H1 (cell line): ENCODE measurements around the gene TRAPPC6A. TPM values are rescaled to one million over a fixed set of nuclear protein-coding genes. Genes with fewer than 3 reads are reported as not detected.
"Not testable (repeated sequence)": the region's sequence is repeated elsewhere in the genome, so short reads cannot be mapped to it uniquely, and the experiment has no call there.

Source experiments
- CTCF ChIA-PET: fragments of 300-600 bp; sonication (Branson Sonifier 250); formaldehyde crosslinking; loops from one replicate; lab custom pipeline; 2021; ENCODE audit not compliant: partially characterized antibody; lab: Charles Lee
- POLR2A ChIA-PET: fragments of 300-600 bp; sonication (Branson Sonifier 250); formaldehyde crosslinking; loops from one replicate; lab custom pipeline; 2021; ENCODE audit warnings: inconsistent platforms; ENCODE audit not compliant: partially characterized antibody; lab: Charles Lee
- DNase-seq, 2 experiments: peaks; one replicate each; pipeline versions ENCODE4 v3.0.0 to v3.0.0-alpha.2; 2010 to 2022; ENCODE audit warnings: low spot score in 2 of 2, low read depth in 1 of 2, mixed read lengths in 1 of 2
- FAIRE-seq: peaks from 2 replicates; lab custom pipeline; 2011; peaks lifted over from hg19 to GRCh38; lab: Jason Lieb, UNC
- H2AFZ ChIP-seq: 2 replicates; pipeline ENCODE4 v1.8.1; 2012; ENCODE audit warnings: low read length, inconsistent platforms
- H2AK5ac ChIP-seq: 2 replicates; pipeline ENCODE4 v1.6.1; 2013; ENCODE audit warnings: low read depth, low read length
- H2BK120ac ChIP-seq: replicated peaks from 2 replicates; pipeline ENCODE3; 2013; ENCODE audit warnings: low read depth, low read length, inconsistent platforms
- H2BK12ac ChIP-seq: 2 replicates; pipeline ENCODE4 v1.6.1; 2013; ENCODE audit warnings: low read depth, low read length
- H2BK15ac ChIP-seq: 2 replicates; pipeline ENCODE4 v1.6.1; 2013; ENCODE audit warnings: low read length
- H2BK20ac ChIP-seq: 2 replicates; pipeline ENCODE4 v1.6.1; 2013; ENCODE audit warnings: low read length
- H2BK5ac ChIP-seq: 2 replicates; pipeline ENCODE4 v1.6.1; 2013; ENCODE audit warnings: low read depth, low read length
- H3K14ac ChIP-seq: 2 replicates; pipeline ENCODE4 v1.6.1; 2013; ENCODE audit warnings: inconsistent platforms; ENCODE audit not compliant: insufficient read length
- H3K18ac ChIP-seq: 2 replicates; pipeline ENCODE4 v1.6.1; 2013; ENCODE audit warnings: low read length; ENCODE audit errors: extremely low read depth
- H3K23ac ChIP-seq: 2 replicates; pipeline ENCODE4 v1.6.1; 2013; ENCODE audit warnings: inconsistent platforms; ENCODE audit not compliant: insufficient read length
- H3K23me2 ChIP-seq: 2 replicates; pipeline ENCODE4 v1.6.1; 2013; ENCODE audit warnings: low read depth, low read length
- H3K27ac ChIP-seq: 2 replicates; pipeline ENCODE4 v1.6.1; 2011; ENCODE audit warnings: low read depth, low read length, inconsistent platforms
- H3K27me3 ChIP-seq, 4 experiments: replicated peaks in 1 of 4; 1 replicate in 1 of 4; 2 replicates in 3 of 4; pipeline versions ENCODE4 v1.6.1 to v1.8.1; 2011 to 2013; ENCODE audit warnings: low read length in 3 of 4, mild to moderate bottlenecking in 3 of 4, inconsistent platforms in 2 of 4, mixed read lengths in 2 of 4, moderate library complexity in 1 of 4; ENCODE audit not compliant: control insufficient read depth in 3 of 4, insufficient read depth in 3 of 4; ENCODE audit errors: extremely low read depth in 1 of 4
- H3K36me3 ChIP-seq, 4 experiments: 2 replicates each; pipeline versions ENCODE4 v1.6.1 to v1.8.1; 2011 to 2013; ENCODE audit warnings: mild to moderate bottlenecking in 4 of 4, low read length in 3 of 4, moderate library complexity in 2 of 4, control low read depth in 1 of 4, inconsistent platforms in 1 of 4; ENCODE audit not compliant: insufficient read depth in 4 of 4, control insufficient read depth in 2 of 4
- H3K4ac ChIP-seq: replicated peaks from 2 replicates; pipeline ENCODE3; 2013; ENCODE audit warnings: low read length, low read depth, mixed read lengths, inconsistent platforms; ENCODE audit not compliant: insufficient read length
- H3K4me1 ChIP-seq, 4 experiments: replicated peaks in 1 of 4; 1 replicate in 1 of 4; 2 replicates in 3 of 4; pipeline versions ENCODE4 v1.6.1 to v1.8.1; 2011 to 2013; ENCODE audit warnings: low read length in 3 of 4, inconsistent platforms in 2 of 4, mixed read lengths in 1 of 4; ENCODE audit not compliant: insufficient read depth in 4 of 4, control insufficient read depth in 3 of 4
- H3K4me2 ChIP-seq, 2 experiments: 2 replicates each; pipeline versions ENCODE4 v1.6.1 to v1.8.1; 2011 to 2013; ENCODE audit warnings: low read depth in 2 of 2, low read length in 2 of 2, control low read depth in 1 of 2, inconsistent platforms in 1 of 2, mild to moderate bottlenecking in 1 of 2; ENCODE audit not compliant: insufficient read depth in 1 of 2
- H3K4me3 ChIP-seq, 4 experiments: fragments of 200-600, 300-600 bp in 1 of 4; sonication (generic), shearing (Covaris generic), sonication (Bioruptor Twin) in 1 of 4; 2 replicates each; pipeline versions ENCODE4 v1.5.1 to v1.8.1; 2011 to 2016; ENCODE audit warnings: low read length in 4 of 4, low read depth in 3 of 4, control low read depth in 2 of 4, inconsistent platforms in 2 of 4, mild to moderate bottlenecking in 2 of 4, mixed read lengths in 1 of 4, moderate library complexity in 1 of 4; ENCODE audit not compliant: insufficient read depth in 2 of 4; ENCODE audit errors: extremely low read depth in 1 of 4
- H3K56ac ChIP-seq: replicated peaks from 2 replicates; pipeline ENCODE3; 2013; ENCODE audit warnings: low read depth, mild to moderate bottlenecking, mixed read lengths, low read length, inconsistent platforms; ENCODE audit not compliant: insufficient read length
- H3K79me1 ChIP-seq: 2 replicates; pipeline ENCODE4 v1.6.1; 2013; ENCODE audit warnings: low read depth, low read length, control low read depth
- H3K79me2 ChIP-seq, 2 experiments: 2 replicates each; pipeline versions ENCODE4 v1.6.1 to v1.8.1; 2012 to 2013; ENCODE audit warnings: low read length in 2 of 2, mild to moderate bottlenecking in 2 of 2, inconsistent platforms in 1 of 2; ENCODE audit not compliant: insufficient read depth in 2 of 2, control insufficient read depth in 1 of 2
- H3K9ac ChIP-seq, 4 experiments: replicated peaks in 1 of 4; 1 replicate in 1 of 4; 2 replicates in 3 of 4; pipeline versions ENCODE4 v1.6.1 to v1.8.1; 2011 to 2013; ENCODE audit warnings: low read depth in 3 of 4, low read length in 3 of 4, control low read depth in 2 of 4, mild to moderate bottlenecking in 2 of 4, moderate library complexity in 2 of 4, inconsistent platforms in 1 of 4; ENCODE audit errors: extremely low read depth in 1 of 4
- H3K9me3 ChIP-seq, 2 experiments: 2 replicates each; pipeline versions ENCODE4 v1.6.1 to v1.8.1; 2012 to 2013; ENCODE audit warnings: mild to moderate bottlenecking in 2 of 2, moderate library complexity in 2 of 2, control low read depth in 1 of 2, inconsistent platforms in 1 of 2, low read depth in 1 of 2, low read length in 1 of 2, mixed read lengths in 1 of 2; ENCODE audit not compliant: insufficient read depth in 2 of 2
- H4K20me1 ChIP-seq, 2 experiments: replicated peaks in 1 of 2; 2 replicates each; pipeline versions ENCODE3 to v1.8.1; 2011 to 2013; ENCODE audit warnings: inconsistent platforms in 2 of 2, low read length in 2 of 2, mild to moderate bottlenecking in 1 of 2; ENCODE audit not compliant: insufficient read depth in 2 of 2, control insufficient read depth in 1 of 2
- H4K5ac ChIP-seq: 2 replicates; pipeline ENCODE4 v1.6.1; 2013; ENCODE audit warnings: low read length, low read depth, mixed read lengths, inconsistent platforms; ENCODE audit not compliant: insufficient read length
- H4K8ac ChIP-seq: 2 replicates; pipeline ENCODE4 v1.8.0; 2013; ENCODE audit warnings: mild to moderate bottlenecking, moderate library complexity, low read length, inconsistent platforms; ENCODE audit not compliant: insufficient read depth; ENCODE audit errors: extremely low read depth
- H4K91ac ChIP-seq: replicated peaks from 2 replicates; pipeline ENCODE3; 2013; ENCODE audit warnings: low read length, mixed read lengths, inconsistent platforms; ENCODE audit not compliant: insufficient read length
- EZH2 ChIP-seq: fragments of 200-600 bp; sonication (generic); IDR thresholded peaks from 2 replicates; pipeline ENCODE4 v1.7.1; 2012; ENCODE audit warnings: low read depth, mild to moderate bottlenecking, moderate library complexity, low read length, inconsistent platforms; ENCODE audit not compliant: severe bottlenecking
- SP1 ChIP-seq: IDR thresholded peaks from 2 replicates; pipeline ENCODE4 v1.6.1; 2011; ENCODE audit warnings: low read depth, low read length
- WGBS, 2 experiments: shearing (Covaris generic) in 1 of 2; methylation state at CpG; one replicate each; pipeline versions ENCODE4 v1.1.6 to v1.1.7; 2013 to 2015; ENCODE audit warnings: low lambda C conversion rate in 2 of 2, mixed read lengths in 2 of 2, inconsistent platforms in 1 of 2, low coverage in 1 of 2, missing lambda C conversion rate in 1 of 2; ENCODE audit not compliant: insufficient replicate concordance in 2 of 2, insufficient coverage in 1 of 2, insufficient read length in 1 of 2; ENCODE audit errors: extremely low coverage in 1 of 2, missing lambda C conversion rate in 1 of 2; 5-methylcytosine and 5-hydroxymethylcytosine counted together
- polyA plus RNA-seq, 7 experiments: library from polyadenylated mRNA; depleted of rRNA in 3 of 7; stranded (reverse) in 5 of 7; unstranded in 2 of 7; fragments of >200 nt in 5 of 7; fragments of 200-250 nt in 2 of 7; gene quantifications; 1 replicate in 5 of 7; 2 replicates in 1 of 7; 4 replicates in 1 of 7; pipeline versions ENCODE4 v1.2.1 to v1.2.3, GENCODE V29; 2011 to 2013; ENCODE audit warnings: missing spikeins in 2 of 7, mixed read lengths in 2 of 7
- total RNA-seq: library from RNA; stranded (reverse); fragmentation: NEBNext Ultra II Directional; extraction: Animal tissue kit (Norgen Biotek cat#: 25700); gene quantifications from 2 replicates; pipeline ENCODE4 v1.2.1, GENCODE V29; 2021

Gene TRAPPC6A
- total and polyA plus RNA-seq, 2 of the 8 experiments (the other 6 are each of a cell fraction or from before 2014, with no cell fraction given), result 31.8 to 130 TPM

GRCh38 chr19:45119582-45119981 lies 58.5 kb downstream of the TRAPPC6A start (continued):
- TF ChIP-seq SP1 (no peak), EZH2 (no peak)

GRCh38 chr19:45118591-45119355 lies 59.3 kb downstream of the TRAPPC6A start:
- not testable (repeated sequence) for DNase-seq, H3K4me2 ChIP-seq, H4K5ac ChIP-seq, H3K23me2 ChIP-seq, H3K4ac ChIP-seq, H3K4me3 ChIP-seq, H3K9me3 ChIP-seq, H2AK5ac ChIP-seq, H2AFZ ChIP-seq, H4K91ac ChIP-seq, H3K36me3 ChIP-seq, H3K27me3 ChIP-seq, H2BK12ac ChIP-seq, H2BK20ac ChIP-seq, H3K9ac ChIP-seq, H3K27ac ChIP-seq, H3K23ac ChIP-seq, H2BK15ac ChIP-seq, H3K56ac ChIP-seq, FAIRE-seq, H2BK120ac ChIP-seq, H3K18ac ChIP-seq, H3K14ac ChIP-seq
- Histone ChIP-seq H4K20me1 (peaks cover 45 to 51% of the 10 kb centered on the region in 2 experiments), H3K4me1 (peaks cover 0 to 18% (median 1%) of the 10 kb centered on the region in 4 experiments; a peak in 6 of 7 replicates), H3K79me1 (peaks cover 55% of the 10 kb centered on the region), H4K8ac (peak overlapping the region; percentile 38; the same call in 1 of the 2 replicates), H2BK5ac (peak overlapping the region; percentile 44; the same call in 1 of the 2 replicates), H3K79me2 (peaks cover 3 to 76% of the 10 kb centered on the region in 2 experiments)
- 90% methylated on average over 16 of the region's 18 CpGs; no CpG with 5 or more reads in 1 of the 2 experiments for WGBS, 2 experiments
- POLR2A ChIA-PET, result interaction anchor here (0.8 to 1.9 kb wide), 5 partner anchors 18 to 188 kb away, joined by 3 to 5 read pairs (median 4); partner anchors contain the start of gene PPP1R37
- CTCF ChIA-PET, result interaction anchor here (0.5 to 2.5 kb wide), 9 partner anchors 11 to 514 kb away, joined by 3 to 8 read pairs (median 3); no protein-coding TSS in a partner anchor
